ES-I3 (cell line): ENCODE results near the gene ATP8A1.

Experiments used
- H3K36me3 ChIP-seq: 2 replicates; pipeline ENCODE4 v1.6.1; 2013; ENCODE audit warnings: mild to moderate bottlenecking, low read length, control low read depth, moderate library complexity; ENCODE audit not compliant: insufficient read depth
- H3K4me1 ChIP-seq: 2 replicates; pipeline ENCODE4 v1.6.1; 2013; ENCODE audit warnings: mild to moderate bottlenecking, control low read depth, low read length; ENCODE audit not compliant: insufficient read depth
- H3K9ac ChIP-seq: 2 replicates; pipeline ENCODE4 v1.6.1; 2013; ENCODE audit warnings: low read depth, mild to moderate bottlenecking, low read length, moderate library complexity
- H3K9me3 ChIP-seq: 2 replicates; pipeline ENCODE4 v1.6.1; 2013; ENCODE audit warnings: mild to moderate bottlenecking, low read length, moderate library complexity; ENCODE audit not compliant: control insufficient read depth, insufficient read depth

The ATP8A1 gene

DNA sequence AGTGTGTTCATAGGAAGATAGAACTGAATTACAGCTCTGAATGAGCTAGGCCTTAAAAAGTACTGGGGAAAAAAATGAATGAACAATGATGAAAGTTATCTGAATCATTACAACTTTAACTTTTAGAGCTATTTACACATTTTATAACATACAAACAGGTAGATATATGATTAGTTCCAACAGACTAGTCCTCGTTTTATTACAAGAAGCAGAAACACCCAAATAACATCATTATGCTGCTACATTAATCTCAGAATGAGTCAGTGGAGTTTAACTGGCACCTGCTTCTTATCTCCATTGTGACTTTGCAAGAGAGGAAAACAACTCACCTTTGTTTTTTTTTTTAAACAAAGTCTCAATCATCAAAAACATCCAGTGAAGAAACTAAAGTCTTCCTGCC is 15.2 kb downstream of the ATP8A1 start:
- Histone ChIP-seq H3K9ac (no peak overlapping the region), H3K9me3 (no peaks in the 10 kb centered on the region), H3K4me1 (no peaks in the 10 kb centered on the region), H3K36me3 (no peaks in the 10 kb centered on the region)

DNA sequence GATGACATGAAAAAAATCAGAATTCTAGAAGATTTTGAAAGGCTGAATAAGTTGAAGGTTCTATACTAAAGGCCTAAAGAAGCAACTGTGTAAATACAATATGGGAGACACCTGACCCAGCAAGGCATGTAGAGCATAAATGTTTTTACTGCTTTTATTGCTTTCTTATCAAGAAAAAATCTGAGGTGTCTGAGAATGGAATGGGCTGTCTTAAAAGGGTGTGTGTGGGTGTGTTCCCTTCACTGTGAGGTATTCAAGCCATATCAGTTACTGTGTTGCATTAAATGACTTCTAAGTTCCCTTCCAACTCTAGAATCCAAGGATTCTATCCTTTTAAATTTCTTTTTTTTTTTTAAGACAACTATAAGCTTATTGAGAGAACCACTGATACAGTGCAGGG is 15.7 kb downstream of the ATP8A1 start:
- H3K9ac ChIP-seq, result no peak overlapping the region
- no peaks in the 10 kb centered on the region for H3K36me3 ChIP-seq
- no peaks in the 10 kb centered on the region for H3K4me1 ChIP-seq
- no peaks in the 10 kb centered on the region for H3K9me3 ChIP-seq

DNA sequence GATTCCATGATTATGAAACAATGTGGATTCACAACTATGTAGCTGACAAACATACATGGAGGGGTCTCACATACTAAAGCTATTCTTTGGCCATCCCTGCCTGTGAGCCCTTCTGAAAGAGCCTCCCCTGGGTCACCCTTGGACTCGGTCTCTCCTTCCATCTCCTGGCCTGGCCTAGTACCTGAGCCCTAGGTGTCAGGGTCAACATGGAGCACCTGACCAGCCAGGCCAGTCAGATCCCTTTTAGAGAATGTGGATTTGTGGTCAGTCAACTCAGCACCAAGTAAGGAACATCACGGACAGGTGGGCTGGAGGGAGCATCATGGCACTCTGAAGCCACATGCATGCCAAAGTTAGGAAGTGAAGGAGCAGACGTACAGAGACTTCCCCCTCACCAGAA is 16.3 kb downstream of the ATP8A1 start:
- Histone ChIP-seq H3K4me1 (no peaks in the 10 kb centered on the region), H3K36me3 (no peaks in the 10 kb centered on the region), H3K9me3 (no peaks in the 10 kb centered on the region), H3K9ac (no peak overlapping the region)

DNA sequence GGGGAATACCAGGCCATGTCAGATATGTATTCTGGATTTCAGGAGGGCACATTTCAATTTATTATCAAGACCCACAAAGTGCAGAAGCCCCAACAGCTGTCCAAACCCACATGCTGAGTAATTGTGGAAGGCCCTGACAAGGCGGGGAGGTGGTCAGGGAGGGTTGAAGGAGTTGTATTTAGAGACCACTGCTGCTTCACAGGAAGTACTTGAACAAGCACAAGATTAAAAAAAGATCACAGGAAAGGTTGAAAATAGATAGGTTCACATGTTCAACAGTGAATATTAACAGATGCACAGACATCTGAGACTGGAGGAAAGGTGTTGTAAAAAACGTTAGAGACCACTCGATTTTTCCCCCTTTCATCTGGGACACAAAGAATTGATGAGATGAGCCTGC is 17.9 kb downstream of the ATP8A1 start:
- Histone ChIP-seq H3K4me1 (no peaks in the 10 kb centered on the region), H3K9ac (no peak overlapping the region), H3K36me3 (no peaks in the 10 kb centered on the region), H3K9me3 (no peaks in the 10 kb centered on the region)

DNA sequence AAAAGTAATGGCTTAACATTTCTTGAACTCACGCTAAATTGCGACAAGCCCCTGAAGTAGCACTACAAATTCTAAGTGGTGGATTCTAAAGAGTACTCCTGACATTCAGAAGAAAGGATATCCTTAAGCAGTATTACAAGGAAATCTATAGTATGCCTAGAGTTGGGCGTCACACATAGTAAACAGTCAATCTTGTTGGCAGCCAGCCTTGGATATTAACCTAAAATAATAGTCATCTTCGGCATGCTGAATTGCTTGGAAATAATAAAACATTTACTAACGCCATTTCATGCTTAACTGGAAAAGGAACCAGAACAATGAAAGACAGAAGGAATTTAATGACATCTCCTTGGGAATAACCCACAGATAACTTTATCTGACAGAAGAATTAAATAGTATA is 18.6 kb downstream of the ATP8A1 start:
- no peaks in the 10 kb centered on the region for H3K4me1 ChIP-seq

DNA sequence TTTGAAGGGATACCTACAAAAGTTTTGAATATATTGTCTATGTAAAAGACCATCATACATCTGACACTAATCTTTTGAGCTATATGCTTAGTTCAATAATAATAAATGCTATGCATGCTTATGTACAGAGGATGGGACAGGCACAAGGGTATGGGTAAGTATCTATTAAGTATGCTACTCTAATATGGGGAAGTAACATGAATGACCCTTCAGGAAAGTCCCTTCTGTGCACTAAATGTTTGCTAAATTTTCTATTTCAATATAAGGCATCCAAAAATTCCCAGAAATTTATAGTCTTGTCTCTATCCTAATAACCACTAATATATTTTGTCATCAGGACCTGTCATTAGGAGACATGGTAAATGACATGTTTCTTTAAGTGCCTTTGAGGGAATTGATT is 19.0 kb downstream of the ATP8A1 start:
- no peaks in the 10 kb centered on the region for H3K9me3 ChIP-seq
- no peaks in the 10 kb centered on the region for H3K36me3 ChIP-seq
- H3K9ac ChIP-seq, result no peak overlapping the region
- no peaks in the 10 kb centered on the region for H3K4me1 ChIP-seq

More for the DNA sequence above, 18.6 kb downstream of the ATP8A1 start:
- Histone ChIP-seq H3K9me3 (no peaks in the 10 kb centered on the region), H3K9ac (no peak overlapping the region), H3K36me3 (no peaks in the 10 kb centered on the region)

DNA sequence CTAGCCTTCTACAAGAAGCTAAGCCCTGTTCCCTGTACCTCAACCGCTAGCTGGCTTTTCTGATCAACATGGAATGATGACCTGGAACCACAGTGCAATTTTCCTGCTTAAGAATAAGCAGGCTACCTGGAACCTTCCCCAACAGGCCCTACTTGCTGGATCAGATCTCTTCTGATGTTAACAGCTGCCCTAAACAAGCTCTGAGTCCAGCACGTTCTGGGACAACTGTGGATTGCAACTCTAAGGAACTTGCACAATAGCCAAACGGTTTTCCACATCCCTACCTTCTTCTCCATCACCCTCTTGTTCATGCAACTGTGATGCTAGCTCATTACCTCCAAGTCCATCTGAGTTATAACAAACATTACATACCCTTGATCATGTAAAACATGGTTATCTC is 19.8 kb downstream of the ATP8A1 start:
- no peaks in the 10 kb centered on the region for H3K4me1 ChIP-seq
- no peaks in the 10 kb centered on the region for H3K9me3 ChIP-seq
- no peaks in the 10 kb centered on the region for H3K36me3 ChIP-seq
- H3K9ac ChIP-seq, result no peak overlapping the region

DNA sequence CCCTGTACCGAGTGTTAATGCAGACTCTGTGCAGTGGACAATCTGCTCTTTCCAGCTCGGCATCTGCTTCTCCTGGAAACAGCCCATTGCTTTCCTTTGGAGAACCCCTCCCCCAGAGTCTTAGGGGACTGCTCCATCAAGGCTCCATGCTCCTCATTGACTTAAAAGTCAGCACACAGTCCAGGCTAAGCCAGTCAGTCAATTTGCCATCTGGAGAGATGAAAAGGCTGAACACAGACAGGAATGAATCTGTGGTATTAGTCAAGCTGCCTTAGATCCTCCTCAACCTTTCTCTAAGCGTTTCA is 20.3 kb downstream of the ATP8A1 start:
- H3K36me3 ChIP-seq, result no peaks in the 10 kb centered on the region
- H3K9ac ChIP-seq, result no peak overlapping the region
- H3K9me3 ChIP-seq, result no peaks in the 10 kb centered on the region
- no peaks in the 10 kb centered on the region for H3K4me1 ChIP-seq

DNA sequence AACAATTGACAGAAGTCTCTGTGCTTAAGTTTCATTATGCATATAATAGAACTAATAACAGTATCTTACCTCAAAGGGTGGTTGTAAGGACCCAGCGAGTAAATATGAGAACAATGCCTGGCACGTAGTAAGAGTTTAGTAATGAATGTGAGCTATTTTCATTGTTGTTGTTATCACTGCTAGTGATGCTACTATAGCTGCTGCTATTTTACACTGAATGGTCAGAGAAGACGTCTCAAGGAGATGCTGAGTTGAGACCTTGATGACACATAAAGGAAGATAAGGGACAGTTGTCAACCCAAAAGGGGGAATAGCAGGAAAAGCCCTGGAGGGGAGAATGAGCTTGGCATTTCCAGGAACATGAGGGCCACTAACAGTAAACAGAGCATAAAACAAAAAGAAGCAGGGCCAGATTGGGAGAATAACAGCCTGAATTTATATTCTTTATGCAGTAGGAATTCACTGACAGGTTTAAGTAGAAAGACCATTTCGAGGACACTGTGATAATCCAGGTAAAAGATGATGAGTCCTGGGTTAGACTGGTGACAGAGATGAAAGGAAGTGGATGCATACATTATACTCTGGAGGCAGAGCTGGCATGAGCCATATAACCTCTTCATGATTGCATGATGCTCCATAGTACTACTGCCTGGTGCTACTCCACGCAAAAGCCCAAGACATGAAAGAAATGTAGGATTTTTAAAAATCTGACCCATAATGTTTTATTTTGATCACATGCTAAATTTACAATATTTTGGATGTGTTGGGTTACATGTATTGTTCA is 23.1 kb downstream of the ATP8A1 start:
- H3K9me3 ChIP-seq, result no peaks in the 10 kb centered on the region
- H3K9ac ChIP-seq, result no peak overlapping the region
- no peaks in the 10 kb centered on the region for H3K36me3 ChIP-seq
- H3K4me1 ChIP-seq, result no peaks in the 10 kb centered on the region

DNA sequence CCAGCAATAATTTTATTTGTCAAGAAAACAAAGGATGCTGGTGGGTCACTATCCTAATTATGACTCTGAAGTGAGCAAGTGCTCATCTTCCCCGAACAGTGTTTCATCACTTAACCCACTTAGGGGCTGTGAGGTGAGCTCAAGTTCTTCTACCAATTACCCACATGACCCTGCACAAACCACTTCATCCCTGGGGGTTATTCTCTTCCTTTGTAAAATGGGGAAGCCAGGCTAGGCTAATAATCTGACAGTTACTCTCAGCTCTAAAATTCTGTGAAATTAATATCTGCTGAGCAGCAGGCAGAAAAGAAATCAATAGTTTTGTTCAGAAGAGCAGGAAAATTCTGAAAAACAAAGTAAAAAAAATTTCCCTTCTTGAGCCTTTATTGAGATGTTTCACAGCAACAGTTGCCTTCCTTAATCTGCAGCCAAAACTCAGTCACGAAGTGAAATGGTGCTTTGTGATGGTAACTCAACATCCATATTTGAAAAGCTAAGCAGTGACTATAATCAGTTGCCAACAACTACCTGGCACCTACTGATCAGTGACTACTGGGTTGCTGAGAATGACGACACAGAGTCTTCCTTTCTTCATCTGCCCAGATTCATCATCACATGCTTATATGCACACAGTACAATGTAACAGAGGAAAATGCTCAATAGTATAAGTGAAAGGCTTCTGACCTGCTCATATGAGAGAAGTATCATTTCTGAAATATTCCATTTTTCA is 24.1 kb downstream of the ATP8A1 start:
- Histone ChIP-seq H3K36me3 (no peaks in the 10 kb centered on the region), H3K4me1 (no peaks in the 10 kb centered on the region), H3K9me3 (no peaks in the 10 kb centered on the region), H3K9ac (no peak overlapping the region)

DNA sequence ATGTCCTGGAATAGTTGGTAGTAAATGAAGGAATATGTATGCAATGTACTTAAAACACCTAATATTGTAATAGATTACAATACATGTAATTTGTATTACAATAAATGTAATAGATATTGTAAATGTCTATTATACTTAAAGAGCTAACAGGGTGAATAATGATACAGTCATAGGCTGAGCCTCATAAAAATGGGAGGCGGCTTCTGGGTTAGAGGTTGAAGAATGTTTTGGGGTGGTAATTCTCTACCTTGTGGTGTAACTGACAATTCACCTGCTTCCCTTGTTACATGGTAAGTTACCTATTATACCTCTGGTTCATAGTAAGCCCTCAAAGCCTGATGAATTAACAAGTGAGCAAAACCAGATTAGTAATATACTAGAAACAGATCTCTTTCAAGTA is 26.0 kb downstream of the ATP8A1 start:
- H3K9me3 ChIP-seq, result no peaks in the 10 kb centered on the region
- no peaks in the 10 kb centered on the region for H3K4me1 ChIP-seq
- no peaks in the 10 kb centered on the region for H3K36me3 ChIP-seq
- H3K9ac ChIP-seq, result no peak overlapping the region

DNA sequence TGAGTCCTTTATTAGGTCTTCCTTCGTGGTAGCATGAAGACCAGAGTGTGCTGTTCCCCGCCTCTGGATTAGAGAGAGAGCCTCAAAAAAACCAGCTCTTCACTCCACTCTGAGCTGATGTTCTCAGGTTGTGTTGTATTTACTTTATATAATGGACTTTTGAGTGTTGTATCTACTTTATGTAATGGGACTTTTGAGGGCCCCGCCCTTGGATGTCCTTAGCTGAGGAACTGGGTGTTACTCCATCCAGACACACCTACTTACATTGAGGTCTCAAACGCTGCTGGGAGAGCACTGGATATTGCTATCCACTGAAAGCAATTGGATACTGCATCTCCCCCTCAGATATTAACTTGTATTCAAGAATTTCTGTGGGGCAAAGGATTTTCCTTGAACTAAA is 28.2 kb downstream of the ATP8A1 start:
- Histone ChIP-seq H3K9ac (no peak overlapping the region), H3K4me1 (no peaks in the 10 kb centered on the region), H3K36me3 (no peaks in the 10 kb centered on the region)

DNA sequence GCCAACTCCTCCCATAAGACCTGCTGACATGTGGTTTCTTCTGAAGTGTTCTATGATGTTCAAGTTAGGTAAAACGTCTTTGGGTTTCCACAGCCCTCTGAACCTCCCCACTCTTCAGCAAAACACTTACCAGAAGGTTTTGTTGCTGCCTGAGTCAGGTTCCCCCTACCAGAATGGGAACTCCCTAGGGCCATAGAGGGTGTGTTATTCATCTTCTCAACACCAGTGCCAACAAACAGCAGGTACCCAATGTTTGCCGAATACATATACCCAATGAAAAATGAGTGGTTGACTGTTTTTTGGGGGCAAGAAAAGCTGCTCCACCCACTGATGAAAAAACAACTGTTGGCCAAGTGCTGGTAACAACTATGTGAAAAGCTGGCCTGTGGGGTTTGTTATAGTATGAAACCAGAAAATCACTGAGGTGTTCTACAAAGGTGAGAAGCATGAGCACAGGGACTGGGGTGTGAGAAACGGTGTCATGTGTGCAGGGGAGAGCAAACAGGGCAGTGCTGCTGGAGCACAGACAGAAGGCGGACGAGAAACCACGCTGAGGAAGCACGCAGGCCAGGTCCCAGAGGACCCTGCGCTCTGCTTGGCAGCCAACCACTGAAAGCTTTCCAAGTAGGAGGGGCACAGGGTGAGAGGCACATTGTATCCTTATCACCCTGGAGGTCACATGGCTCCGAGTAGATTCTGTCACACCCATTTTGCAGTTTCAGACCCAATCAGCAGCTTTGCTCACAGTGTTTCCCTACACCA is 28.8 kb downstream of the ATP8A1 start:
- Histone ChIP-seq H3K9ac (no peak overlapping the region), H3K4me1 (no peaks in the 10 kb centered on the region), H3K36me3 (no peaks in the 10 kb centered on the region), H3K9me3 (no peaks in the 10 kb centered on the region)

More for the DNA sequence above, 28.2 kb downstream of the ATP8A1 start:
- no peaks in the 10 kb centered on the region for H3K9me3 ChIP-seq

DNA sequence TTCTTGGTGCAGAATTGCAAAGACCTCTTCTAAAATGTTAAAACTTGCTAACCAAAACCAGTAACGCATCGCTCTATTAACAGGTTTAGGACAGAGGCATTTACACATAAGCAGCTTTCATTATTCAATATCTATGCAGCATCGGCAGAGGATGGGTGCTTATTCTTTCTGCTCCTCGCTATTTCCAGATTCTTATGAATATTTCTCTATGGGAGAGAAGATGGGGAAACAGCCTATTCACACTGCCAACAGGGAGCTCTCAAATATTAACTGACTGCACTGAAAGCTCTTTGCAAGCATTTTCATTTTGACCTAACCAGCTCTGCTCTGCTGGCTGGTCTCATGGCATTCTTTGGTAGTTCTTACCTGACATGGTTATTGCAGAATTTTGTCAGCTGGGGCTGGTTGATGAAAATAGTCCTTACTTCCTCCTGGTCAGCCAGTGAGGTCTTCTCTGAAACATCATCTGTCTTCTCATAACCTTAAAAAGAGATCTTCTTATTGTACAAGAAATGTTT is 30.2 kb downstream of the ATP8A1 start:
- Histone ChIP-seq H3K4me1 (no peaks in the 10 kb centered on the region), H3K9ac (no peak overlapping the region), H3K9me3 (no peaks in the 10 kb centered on the region), H3K36me3 (no peaks in the 10 kb centered on the region)
